ENCODE results near the gene DPP6. TPM values are rescaled to one million over a fixed set of nuclear protein-coding genes. Genes with fewer than 3 reads are reported as not detected.
"Not testable (repeated sequence)": the region's sequence is repeated elsewhere in the genome, so short reads cannot be mapped to it uniquely, and the experiment has no call there.

Gene DPP6
- total RNA-seq (2021) (not detected in 2 replicates), Bru-seq, nascent RNA (percentile 4 among the genes with signal in this experiment), BruChase-seq, experiment 1, labeled RNA remaining after a 2-hour chase (percentile 4 among the genes with signal in this experiment), BruChase-seq, experiment 2, labeled RNA remaining after a 6-hour chase (percentile 8 among the genes with signal in this experiment)
- long read RNA-seq = 0 reads

- H3K4me3 ChIP-seq (ENCODE audit: low read depth, low read length, poor library complexity, severe bottlenecking); CTCF ChIA-PET; H3K36me3 ChIP-seq (ENCODE audit: insufficient read depth, low read length, poor library complexity, severe bottlenecking); intact Hi-C loops (cut with micrococcal nuclease; ENCODE audit: unreplicated experiment); H3K9me3 ChIP-seq (ENCODE audit: low read depth, low read length, poor library complexity, severe bottlenecking); H3K27me3 ChIP-seq (replicated peaks; ENCODE audit: insufficient read depth, low read depth, low read length, poor library complexity); H3K27ac ChIP-seq (ENCODE audit: low read depth, low read length, poor library complexity, severe bottlenecking); POLR2A ChIA-PET (ENCODE audit: low non-redundant PET); H3K4me1 ChIP-seq (ENCODE audit: insufficient read depth, low read length, poor library complexity, severe bottlenecking); DNase-seq (ENCODE audit: low spot score); BruUV-seq (replicated peaks): not testable (repeated sequence)
Observed at GRCh38 chr7:154051643-154052529, at the start of gene DPP6. TSS of gene DPP6 (plus strand) at chr7:154052398.

- BruUV-seq (replicated peaks); CTCF ChIA-PET; H3K27ac ChIP-seq (ENCODE audit: low read depth, low read length, poor library complexity, severe bottlenecking); POLR2A ChIA-PET (ENCODE audit: low non-redundant PET); intact Hi-C loops (cut with micrococcal nuclease; ENCODE audit: unreplicated experiment); H3K36me3 ChIP-seq (ENCODE audit: insufficient read depth, low read length, poor library complexity, severe bottlenecking); H3K9me3 ChIP-seq (ENCODE audit: low read depth, low read length, poor library complexity, severe bottlenecking); H3K27me3 ChIP-seq (replicated peaks; ENCODE audit: insufficient read depth, low read depth, low read length, poor library complexity); H3K4me1 ChIP-seq (ENCODE audit: insufficient read depth, low read length, poor library complexity, severe bottlenecking); DNase-seq (ENCODE audit: low spot score); H3K4me3 ChIP-seq (ENCODE audit: low read depth, low read length, poor library complexity, severe bottlenecking): not testable (repeated sequence)
Observed at GRCh38 chr7:154009423-154009911, 42.7 kb upstream of the DPP6 start.

- BruUV-seq (replicated peaks); H3K27ac ChIP-seq (ENCODE audit: low read depth, low read length, poor library complexity, severe bottlenecking); intact Hi-C loops (cut with micrococcal nuclease; ENCODE audit: unreplicated experiment); H3K4me3 ChIP-seq (ENCODE audit: low read depth, low read length, poor library complexity, severe bottlenecking); H3K9me3 ChIP-seq (ENCODE audit: low read depth, low read length, poor library complexity, severe bottlenecking); H3K27me3 ChIP-seq (replicated peaks; ENCODE audit: insufficient read depth, low read depth, low read length, poor library complexity); POLR2A ChIA-PET (ENCODE audit: low non-redundant PET); H3K36me3 ChIP-seq (ENCODE audit: insufficient read depth, low read length, poor library complexity, severe bottlenecking); CTCF ChIA-PET; DNase-seq (ENCODE audit: low spot score); H3K4me1 ChIP-seq (ENCODE audit: insufficient read depth, low read length, poor library complexity, severe bottlenecking): not testable (repeated sequence)
Observed at GRCh38 chr7:154010726-154011568, 41.3 kb upstream of the DPP6 start.

- H3K4me1 ChIP-seq (ENCODE audit: insufficient read depth, low read length, poor library complexity, severe bottlenecking); POLR2A ChIA-PET (ENCODE audit: low non-redundant PET); H3K27me3 ChIP-seq (replicated peaks; ENCODE audit: insufficient read depth, low read depth, low read length, poor library complexity); H3K27ac ChIP-seq (ENCODE audit: low read depth, low read length, poor library complexity, severe bottlenecking); H3K9me3 ChIP-seq (ENCODE audit: low read depth, low read length, poor library complexity, severe bottlenecking); intact Hi-C loops (cut with micrococcal nuclease; ENCODE audit: unreplicated experiment); CTCF ChIA-PET; DNase-seq (ENCODE audit: low spot score); H3K36me3 ChIP-seq (ENCODE audit: insufficient read depth, low read length, poor library complexity, severe bottlenecking); BruUV-seq (replicated peaks); H3K4me3 ChIP-seq (ENCODE audit: low read depth, low read length, poor library complexity, severe bottlenecking): not testable (repeated sequence)
Observed at GRCh38 chr7:154012800-154013199, 39.4 kb upstream of the DPP6 start.

GRCh38 chr7:154015636-154016035 lies 36.6 kb upstream of the DPP6 start:
- intact Hi-C loops (cut with micrococcal nuclease; ENCODE audit: unreplicated experiment); H3K4me1 ChIP-seq (ENCODE audit: insufficient read depth, low read length, poor library complexity, severe bottlenecking); CTCF ChIA-PET; H3K36me3 ChIP-seq (ENCODE audit: insufficient read depth, low read length, poor library complexity, severe bottlenecking); H3K27ac ChIP-seq (ENCODE audit: low read depth, low read length, poor library complexity, severe bottlenecking); BruUV-seq (replicated peaks); H3K27me3 ChIP-seq (replicated peaks; ENCODE audit: insufficient read depth, low read depth, low read length, poor library complexity); POLR2A ChIA-PET (ENCODE audit: low non-redundant PET); DNase-seq (ENCODE audit: low spot score); H3K9me3 ChIP-seq (ENCODE audit: low read depth, low read length, poor library complexity, severe bottlenecking); H3K4me3 ChIP-seq (ENCODE audit: low read depth, low read length, poor library complexity, severe bottlenecking): not testable (repeated sequence)

GRCh38 chr7:154018354-154018753 lies 33.8 kb upstream of the DPP6 start:
- H3K9me3 ChIP-seq (ENCODE audit: low read depth, low read length, poor library complexity, severe bottlenecking); H3K4me3 ChIP-seq (ENCODE audit: low read depth, low read length, poor library complexity, severe bottlenecking); H3K27ac ChIP-seq (ENCODE audit: low read depth, low read length, poor library complexity, severe bottlenecking); CTCF ChIA-PET; DNase-seq (ENCODE audit: low spot score); BruUV-seq (replicated peaks); H3K36me3 ChIP-seq (ENCODE audit: insufficient read depth, low read length, poor library complexity, severe bottlenecking); POLR2A ChIA-PET (ENCODE audit: low non-redundant PET); H3K4me1 ChIP-seq (ENCODE audit: insufficient read depth, low read length, poor library complexity, severe bottlenecking); intact Hi-C loops (cut with micrococcal nuclease; ENCODE audit: unreplicated experiment); H3K27me3 ChIP-seq (replicated peaks; ENCODE audit: insufficient read depth, low read depth, low read length, poor library complexity): not testable (repeated sequence)

GRCh38 chr7:154027805-154028204 lies 24.4 kb upstream of the DPP6 start:
- BruUV-seq (replicated peaks); H3K9me3 ChIP-seq (ENCODE audit: low read depth, low read length, poor library complexity, severe bottlenecking); intact Hi-C loops (cut with micrococcal nuclease; ENCODE audit: unreplicated experiment); H3K4me3 ChIP-seq (ENCODE audit: low read depth, low read length, poor library complexity, severe bottlenecking); CTCF ChIA-PET; H3K27me3 ChIP-seq (replicated peaks; ENCODE audit: insufficient read depth, low read depth, low read length, poor library complexity); H3K36me3 ChIP-seq (ENCODE audit: insufficient read depth, low read length, poor library complexity, severe bottlenecking); H3K4me1 ChIP-seq (ENCODE audit: insufficient read depth, low read length, poor library complexity, severe bottlenecking); POLR2A ChIA-PET (ENCODE audit: low non-redundant PET); DNase-seq (ENCODE audit: low spot score); H3K27ac ChIP-seq (ENCODE audit: low read depth, low read length, poor library complexity, severe bottlenecking): not testable (repeated sequence)

Measured in A673 (cell line).